Panc1 (cell line): Measurements from ENCODE around the gene ACTA2. TPM values are rescaled to one million over a fixed set of nuclear protein-coding genes. Genes with fewer than 3 reads are reported as not detected.

Experiments used
- ATAC-seq: fragments of 200-7000 bp; cut with Tn5 transposase; 2 replicates; pipeline ENCODE4 v1.9.1; 2020; ENCODE audit warnings: mild to moderate bottlenecking, moderate library complexity
- BruUV-seq: library from RNA; stranded (reverse); fragments of 400-500 nt; replicated peaks from 2 replicates; lab custom pipeline; 2021; lab: Mats Ljungman, UMichigan
- CTCF ChIA-PET: fragments of 300-600 bp; sonication (Branson Sonifier 250); formaldehyde crosslinking; loops from one replicate; lab custom pipeline; 2022; ENCODE audit warnings: antibody characterized with exemption; lab: Charles Lee
- POLR2A ChIA-PET: fragments of 300-600 bp; sonication (Branson Sonifier 250); formaldehyde crosslinking; loops from one replicate; lab custom pipeline; 2022; ENCODE audit warnings: antibody characterized with exemption; lab: Charles Lee
- DNase-seq: peaks from one replicate; pipeline ENCODE4 v3.0.0-alpha.2; 2010; ENCODE audit warnings: low read depth, low spot score
- H3K27ac ChIP-seq: 2 replicates; pipeline ENCODE4 v1.5.1; 2011; ENCODE audit warnings: mild to moderate bottlenecking, low read length, inconsistent platforms
- H3K27me3 ChIP-seq: fragments of 200-500 bp; sonication (Bioruptor generic); 2 replicates; pipeline ENCODE4 v1.6.0; 2014; ENCODE audit warnings: low read length, inconsistent platforms; ENCODE audit not compliant: control insufficient read depth, insufficient read depth
- H3K36me3 ChIP-seq: fragments of 200-500 bp; sonication (Bioruptor generic); 2 replicates; pipeline ENCODE4 v1.5.1; 2014; ENCODE audit warnings: inconsistent platforms, mild to moderate bottlenecking, low read length, moderate library complexity; ENCODE audit not compliant: control insufficient read depth, insufficient read depth
- H3K4me1 ChIP-seq: 2 replicates; pipeline ENCODE4 v1.5.1; 2011; ENCODE audit warnings: inconsistent platforms, mild to moderate bottlenecking, low read length, moderate library complexity; ENCODE audit not compliant: control insufficient read depth, insufficient read depth
- H3K4me3 ChIP-seq, 2 experiments: 2 replicates each; pipeline ENCODE4 v1.5.1; 2011 to 2012; ENCODE audit warnings: low read depth in 2 of 2, low read length in 2 of 2, mild to moderate bottlenecking in 2 of 2, inconsistent platforms in 1 of 2, moderate library complexity in 1 of 2
- H3K9me3 ChIP-seq: fragments of 200-500 bp; sonication (Bioruptor generic); 2 replicates; pipeline ENCODE4 v1.5.1; 2014; ENCODE audit warnings: low read depth, mild to moderate bottlenecking, inconsistent platforms, low read length, moderate library complexity; ENCODE audit not compliant: control insufficient read depth, insufficient read depth
- CTCF ChIP-seq: fragments of 450-650 bp; IDR thresholded peaks from 2 replicates; pipeline ENCODE4 v1.5.1; 2017; ENCODE audit warnings: mild to moderate bottlenecking
- POLR2AphosphoS5 ChIP-seq: IDR thresholded peaks from 2 replicates; pipeline ENCODE4 v1.6.1; 2012; ENCODE audit warnings: mild to moderate bottlenecking, low read depth, low read length, moderate library complexity
- SIN3A ChIP-seq: IDR thresholded peaks from 2 replicates; pipeline ENCODE4 v1.6.1; 2012; ENCODE audit warnings: low read depth, mild to moderate bottlenecking, low read length, moderate library complexity, borderline replicate concordance; ENCODE audit not compliant: insufficient read depth
- TCF7L2 ChIP-seq: IDR thresholded peaks from 2 replicates; pipeline ENCODE4 v1.6.1; 2011; ENCODE audit warnings: mild to moderate bottlenecking, low read depth, low read length, inconsistent platforms
- in situ Hi-C: cut with HindIII; loops from 2 replicates; pipeline ENCODE4 v1.10.0; 2016; ENCODE audit warnings: low sequenced_read_pairs, low pct_unique_long_range_greater_than_20kb
- intact Hi-C: fragments of 100-400 bp; cut with micrococcal nuclease; formaldehyde crosslinking; loops from one replicate; pipeline ENCODE4 v1.10.0; 2022; ENCODE audit not compliant: unreplicated experiment
- total RNA-seq: library from RNA; stranded (reverse); gene quantifications from one replicate; pipeline ENCODE4 v1.2.1, GENCODE V29; 2021; ENCODE audit not compliant: unreplicated experiment
- TF ChIP-seq, protein P1 (sequence below), 2 experiments: IDR thresholded peaks; 2 replicates each; pipeline ENCODE4 v1.6.1; 2011 to 2012; ENCODE audit warnings: low read depth in 2 of 2, control low read depth in 1 of 2, low read length in 1 of 2, mild to moderate bottlenecking in 1 of 2, moderate library complexity in 1 of 2; ENCODE audit not compliant: insufficient read depth in 1 of 2

Gene ACTA2
- total RNA-seq, 1 experiment from 2014 or later: 4.7 TPM

GRCh38 chr10:88890681-88891381 is 61.7 kb downstream of the ACTA2 start:
- TF ChIP-seq CTCF (no peak), POLR2AphosphoS5 (no peak), SIN3A (no peak), TCF7L2 (no peak)
- TF ChIP-seq, protein P1, sequence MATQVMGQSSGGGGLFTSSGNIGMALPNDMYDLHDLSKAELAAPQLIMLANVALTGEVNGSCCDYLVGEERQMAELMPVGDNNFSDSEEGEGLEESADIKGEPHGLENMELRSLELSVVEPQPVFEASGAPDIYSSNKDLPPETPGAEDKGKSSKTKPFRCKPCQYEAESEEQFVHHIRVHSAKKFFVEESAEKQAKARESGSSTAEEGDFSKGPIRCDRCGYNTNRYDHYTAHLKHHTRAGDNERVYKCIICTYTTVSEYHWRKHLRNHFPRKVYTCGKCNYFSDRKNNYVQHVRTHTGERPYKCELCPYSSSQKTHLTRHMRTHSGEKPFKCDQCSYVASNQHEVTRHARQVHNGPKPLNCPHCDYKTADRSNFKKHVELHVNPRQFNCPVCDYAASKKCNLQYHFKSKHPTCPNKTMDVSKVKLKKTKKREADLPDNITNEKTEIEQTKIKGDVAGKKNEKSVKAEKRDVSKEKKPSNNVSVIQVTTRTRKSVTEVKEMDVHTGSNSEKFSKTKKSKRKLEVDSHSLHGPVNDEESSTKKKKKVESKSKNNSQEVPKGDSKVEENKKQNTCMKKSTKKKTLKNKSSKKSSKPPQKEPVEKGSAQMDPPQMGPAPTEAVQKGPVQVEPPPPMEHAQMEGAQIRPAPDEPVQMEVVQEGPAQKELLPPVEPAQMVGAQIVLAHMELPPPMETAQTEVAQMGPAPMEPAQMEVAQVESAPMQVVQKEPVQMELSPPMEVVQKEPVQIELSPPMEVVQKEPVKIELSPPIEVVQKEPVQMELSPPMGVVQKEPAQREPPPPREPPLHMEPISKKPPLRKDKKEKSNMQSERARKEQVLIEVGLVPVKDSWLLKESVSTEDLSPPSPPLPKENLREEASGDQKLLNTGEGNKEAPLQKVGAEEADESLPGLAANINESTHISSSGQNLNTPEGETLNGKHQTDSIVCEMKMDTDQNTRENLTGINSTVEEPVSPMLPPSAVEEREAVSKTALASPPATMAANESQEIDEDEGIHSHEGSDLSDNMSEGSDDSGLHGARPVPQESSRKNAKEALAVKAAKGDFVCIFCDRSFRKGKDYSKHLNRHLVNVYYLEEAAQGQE (IDR thresholded peaks at IDR 0.05; ENCODE audit: insufficient read depth in 1 of 2, low read depth in 2 of 2, low read length in 1 of 2): no peak
- ATAC-seq: no peak
- CTCF ChIA-PET: no interaction called here
- in situ Hi-C loops (no loop called here), intact Hi-C loops (no loop called here)
- DNase-seq: no peak
- Histone ChIP-seq H3K27ac (peak overlapping the region; percentile 36; the same call in 1 of the 2 replicates), H3K27me3 (no peaks in the 10 kb centered on the region), H3K9me3 (no peaks in the 10 kb centered on the region), H3K4me3 (no peak overlapping the region), H3K4me1 (peaks cover 52% of the 10 kb centered on the region), H3K36me3 (no peaks in the 10 kb centered on the region)
- POLR2A ChIA-PET: no interaction called here
- no TSS peak for BruUV-seq

GRCh38 chr10:88889559-88890337 is 62.8 kb downstream of the ACTA2 start:
- Histone ChIP-seq H3K27me3 (no peaks in the 10 kb centered on the region), H3K4me1 (peaks cover 52% of the 10 kb centered on the region), H3K4me3 (no peak overlapping the region), H3K36me3 (no peaks in the 10 kb centered on the region), H3K27ac (peak overlapping the region; percentile 49; the same call in 1 of the 2 replicates), H3K9me3 (no peaks in the 10 kb centered on the region)
- TF ChIP-seq CTCF (no peak), SIN3A (no peak)
- intact Hi-C loops (no loop called here), in situ Hi-C loops (no loop called here)
- ChIA-PET POLR2A (no interaction called here), CTCF (no interaction called here)
- no peak for ATAC-seq
- DNase-seq: no peak
- BruUV-seq: no TSS peak
